Neural cell (in vitro differentiated cells): ENCODE results near the gene COPZ2. TPM values are rescaled to one million over a fixed set of nuclear protein-coding genes. Genes with fewer than 3 reads are reported as not detected.

Experiments
- H2AFZ ChIP-seq: fragments of 200-600, 300-800 bp; sonication (generic), shearing (Covaris generic); 2 replicates; pipeline ENCODE4 v1.6.0; 2014; ENCODE audit warnings: low read depth, mild to moderate bottlenecking, antibody characterized with exemption, low read length, moderate library complexity
- H3F3A ChIP-seq: fragments of 200-600 bp; shearing (Covaris generic); 2 replicates; pipeline ENCODE4 v1.6.1; 2016; ENCODE audit warnings: mild to moderate bottlenecking, moderate library complexity, mixed read lengths, antibody characterized with exemption, low read length; ENCODE audit not compliant: insufficient read depth, poor library complexity, severe bottlenecking
- H3K27ac ChIP-seq: fragments of 200-600, 300-800 bp; sonication (generic), shearing (Covaris generic); 2 replicates; pipeline ENCODE4 v1.5.1; 2014; ENCODE audit warnings: mild to moderate bottlenecking, low read length, moderate library complexity
- H3K27me3 ChIP-seq: fragments of 300-800, 200-600 bp; sonication (generic), shearing (Covaris generic); 2 replicates; pipeline ENCODE4 v1.6.0; 2014; ENCODE audit warnings: mild to moderate bottlenecking, low read depth, low read length, moderate library complexity; ENCODE audit not compliant: insufficient read depth
- H3K36me3 ChIP-seq: fragments of 300-800, 200-600 bp; sonication (generic), shearing (Covaris generic); 2 replicates; pipeline ENCODE4 v1.5.1; 2014; ENCODE audit warnings: mild to moderate bottlenecking, antibody characterized with exemption, low read length, moderate library complexity; ENCODE audit not compliant: insufficient read depth
- H3K4me2 ChIP-seq: fragments of 300-800, 200-600 bp; sonication (generic), shearing (Covaris generic); 2 replicates; pipeline ENCODE4 v1.6.0; 2014; ENCODE audit warnings: mild to moderate bottlenecking, low read length
- H3K4me3 ChIP-seq: fragments of 300-800, 200-600 bp; sonication (generic), shearing (Covaris generic); 2 replicates; pipeline ENCODE4 v1.5.1; 2014; ENCODE audit warnings: mild to moderate bottlenecking, low read length, moderate library complexity
- H3K79me2 ChIP-seq: fragments of 200-600 bp; shearing (Covaris generic); replicated peaks from 2 replicates; pipeline ENCODE4 v1.6.0; 2014; ENCODE audit warnings: mild to moderate bottlenecking, low read length, moderate library complexity; ENCODE audit not compliant: insufficient read depth
- H3K9ac ChIP-seq: fragments of 300-800, 200-600 bp; sonication (generic), shearing (Covaris generic); 2 replicates; pipeline ENCODE4 v1.6.1; 2016; ENCODE audit warnings: mild to moderate bottlenecking, low read length, mixed read lengths
- H3K9me2 ChIP-seq: fragments of 200-600 bp; shearing (Covaris generic); 2 replicates; pipeline ENCODE4 v1.6.1; 2016; ENCODE audit warnings: mild to moderate bottlenecking, low read length, mixed read lengths; ENCODE audit not compliant: insufficient read depth
- H3K9me3 ChIP-seq: fragments of 200-600, 300-800 bp; sonication (generic), shearing (Covaris generic); 2 replicates; pipeline ENCODE4 v1.6.1; 2016; ENCODE audit warnings: mild to moderate bottlenecking, mixed run types, low read length, moderate library complexity, mixed read lengths
- H4K20me1 ChIP-seq: fragments of 200-600 bp; shearing (Covaris generic); 2 replicates; pipeline ENCODE4 v1.6.1; 2016; ENCODE audit warnings: mild to moderate bottlenecking, mixed run types; ENCODE audit not compliant: insufficient read depth
- CTCF ChIP-seq: fragments of 450-650 bp; IDR thresholded peaks from 2 replicates; pipeline ENCODE4 v1.5.1; 2014; ENCODE audit warnings: antibody characterized with exemption, mild to moderate bottlenecking, moderate library complexity; ENCODE audit not compliant: poor library complexity, severe bottlenecking
- EP300 ChIP-seq: fragments of 450-650 bp; conservative IDR thresholded peaks from 2 replicates; pipeline ENCODE4 v1.6.1; 2014; ENCODE audit warnings: antibody characterized with exemption, mild to moderate bottlenecking, moderate library complexity; ENCODE audit not compliant: poor library complexity, severe bottlenecking
- EZH2 ChIP-seq: fragments of 200-600, 300-800 bp; shearing (Covaris generic), sonication (generic); IDR thresholded peaks from 2 replicates; pipeline ENCODE4 v1.6.1; 2014; ENCODE audit warnings: antibody characterized with exemption, low read length, borderline replicate concordance, mild to moderate bottlenecking; ENCODE audit not compliant: insufficient read depth, poor library complexity, severe bottlenecking
- MXI1 ChIP-seq: fragments of 450-650 bp; conservative IDR thresholded peaks from 2 replicates; pipeline ENCODE4 v1.6.1; 2014; ENCODE audit warnings: antibody characterized with exemption, mild to moderate bottlenecking; ENCODE audit not compliant: poor library complexity, severe bottlenecking
- POLR2AphosphoS5 ChIP-seq: IDR thresholded peaks from 2 replicates; pipeline ENCODE4 v1.6.1; 2012
- RAD21 ChIP-seq: fragments of 450-650 bp; conservative IDR thresholded peaks from 2 replicates; pipeline ENCODE4 v1.6.1; 2014; ENCODE audit warnings: antibody characterized with exemption, mild to moderate bottlenecking, moderate library complexity
- REST ChIP-seq: IDR thresholded peaks from 2 replicates; pipeline ENCODE4 v1.6.1; 2012; ENCODE audit warnings: borderline replicate concordance
- SMC3 ChIP-seq: fragments of 450-650 bp; conservative IDR thresholded peaks from 2 replicates; pipeline ENCODE4 v1.6.1; 2014; ENCODE audit warnings: antibody characterized with exemption, mild to moderate bottlenecking, moderate library complexity; ENCODE audit not compliant: poor library complexity
- TAF1 ChIP-seq: IDR thresholded peaks from 2 replicates; pipeline ENCODE4 v1.6.1; 2012; ENCODE audit warnings: low read depth
- polyA plus RNA-seq: library from polyadenylated mRNA; depleted of rRNA; stranded (reverse); fragments of >200 nt; gene quantifications from 2 replicates; pipeline ENCODE4 v1.2.3, GENCODE V29; 2014

COPZ2 gene
- polyA plus RNA-seq, 1 donor from 2014 or later = not detected

- H3K36me3 ChIP-seq = no peaks in the 10 kb centered on the region
- H3K4me2 ChIP-seq = no peak overlapping the region
- peak overlapping the region; percentile 35 for H3K9ac ChIP-seq
- H3F3A ChIP-seq = peaks cover 8% of the 10 kb centered on the region
- H3K9me3 ChIP-seq = no peaks in the 10 kb centered on the region
- H3K4me3 ChIP-seq = peak overlapping the region; percentile 14
- H2AFZ ChIP-seq = peak overlapping the region; percentile 57
- no peaks in the 10 kb centered on the region for H3K9me2 ChIP-seq
- H3K27me3 ChIP-seq = no peaks in the 10 kb centered on the region
- H4K20me1 ChIP-seq = no peaks in the 10 kb centered on the region
- peak overlapping the region; percentile 40 for H3K27ac ChIP-seq
- H3K79me2 ChIP-seq = no peaks in the 10 kb centered on the region
- TF ChIP-seq REST = no peak
- TF ChIP-seq POLR2AphosphoS5 = no peak
- no peak for TF ChIP-seq EP300
- no peak for TF ChIP-seq TAF1
- TF ChIP-seq CTCF = peak; percentile 46
Measured at GRCh38 chr17:48003417-48004151, 34.0 kb downstream of the COPZ2 start.

GRCh38 chr17:48002916-48003416, 34.6 kb downstream of the COPZ2 start:
- no peaks in the 10 kb centered on the region for H4K20me1 ChIP-seq
- TF ChIP-seq CTCF (no peak), SMC3 (no peak), MXI1 (no peak), RAD21 (no peak), TAF1 (no peak), REST (no peak), POLR2AphosphoS5 (no peak), EZH2 (no peak), EP300 (no peak)
- peak overlapping the region; percentile 40 for H3K27ac ChIP-seq
- no peaks in the 10 kb centered on the region for H3K36me3 ChIP-seq
- peak overlapping the region; percentile 46 for H2AFZ ChIP-seq
- H3K9ac ChIP-seq = peak overlapping the region; percentile 35
- H3K9me3 ChIP-seq = no peaks in the 10 kb centered on the region
- no peak overlapping the region for H3K4me2 ChIP-seq
- H3K27me3 ChIP-seq = no peaks in the 10 kb centered on the region
- H3F3A ChIP-seq = peaks cover 8% of the 10 kb centered on the region
- H3K79me2 ChIP-seq = no peaks in the 10 kb centered on the region
- peak overlapping the region; percentile 14 for H3K4me3 ChIP-seq
- H3K9me2 ChIP-seq = no peaks in the 10 kb centered on the region
